Measurements from ENCODE around the gene EXOC8. TPM values are rescaled to one million over a fixed set of nuclear protein-coding genes. Genes with fewer than 3 reads are reported as not detected.

The EXOC8 gene
- total and polyA plus RNA-seq, 2 donors (not counting 1 experiment from before 2014, with no cell fraction given), result 10.0 to 32.6 TPM

DNA sequence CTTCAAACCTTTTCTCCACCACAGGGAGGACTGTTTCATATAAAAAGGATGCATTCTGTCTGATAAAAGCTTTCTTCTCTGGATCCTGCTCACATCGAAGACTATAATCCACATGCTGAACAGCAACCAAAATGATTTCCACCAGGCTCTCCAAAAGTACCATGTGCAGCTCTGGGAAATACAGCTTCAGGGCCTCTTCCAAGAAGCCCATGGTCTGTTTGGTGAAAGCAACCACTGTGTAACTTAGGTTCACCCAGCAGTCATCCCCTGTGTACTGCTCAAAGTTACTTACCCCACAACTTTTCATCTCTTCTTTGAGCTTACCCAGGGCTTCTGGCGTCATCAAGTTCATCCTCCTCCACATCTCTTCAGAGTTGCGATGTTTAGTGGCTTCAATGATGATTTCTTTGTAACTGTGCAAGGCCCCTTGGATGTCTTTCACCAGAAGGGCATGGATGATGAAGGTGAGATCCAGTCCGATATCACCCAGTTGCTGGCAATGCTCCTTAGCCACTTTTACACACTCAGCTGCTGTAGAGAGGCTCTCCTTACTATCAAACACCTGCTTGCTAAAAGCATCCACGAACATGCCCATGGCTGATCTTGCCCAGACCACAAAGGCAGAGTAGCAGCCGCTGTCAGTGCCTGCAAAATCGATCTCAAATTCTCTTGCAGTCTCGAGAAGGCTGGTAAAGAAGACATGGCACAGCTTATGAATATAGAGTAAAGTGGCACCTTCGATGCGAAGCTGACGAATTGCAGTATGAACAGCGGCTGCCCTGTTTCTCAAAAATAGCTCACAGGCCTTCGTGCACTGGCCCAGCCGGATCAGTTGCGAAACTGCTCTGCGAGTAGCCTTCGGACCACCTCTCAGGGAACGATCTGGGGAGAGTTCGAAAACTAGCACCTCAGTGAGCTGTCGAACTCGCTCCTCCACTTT lies 1.7 kb downstream of the EXOC8 start:
- Histone ChIP-seq H3K9me3 (ENCODE audit: control extremely low read depth in 1 of 3, control insufficient read depth in 2 of 3, insufficient read depth in 1 of 3, low read length in 2 of 3) (peaks cover 0 to 10% (median 0%) of the 10 kb centered on the region in 3 donors), H3K4me2 (replicated peaks; ENCODE audit: low read depth, low read length, poor library complexity, severe bottlenecking) (peak overlapping the region; percentile 88), H2AFZ (ENCODE audit: insufficient read depth, low read depth, low read length, poor library complexity, severe bottlenecking) (no peak overlapping the region), H3K36me3 (replicated peaks in 1 of 2; ENCODE audit: control extremely low read depth in 1 of 2, control insufficient read depth in 1 of 2, extremely low read depth in 1 of 2, insufficient read depth in 2 of 2, low read length in 1 of 2) (peaks cover 6% of the 10 kb centered on the region in 2 experiments), H3K27ac (ENCODE audit: low read length in 2 of 2) (no peak overlapping the region), H3K79me2 (ENCODE audit: control insufficient read depth, insufficient read depth, low read length) (peaks cover 79% of the 10 kb centered on the region), H3K9ac (ENCODE audit: low read length) (peak overlapping the region; percentile 99), H3K4me1 (ENCODE audit: control insufficient read depth in 2 of 2, insufficient read depth in 2 of 2, low read length in 2 of 2) (peaks cover 46 to 54% of the 10 kb centered on the region in 2 donors), H3K4me3 (ENCODE audit: control extremely low read depth in 1 of 5, extremely low read depth in 1 of 5, insufficient read depth in 1 of 5, low read depth in 2 of 5, low read length in 4 of 5) (peak overlapping the region; percentile 2 to 96 (median 92)), H3K27me3 (replicated peaks in 1 of 4; ENCODE audit: control extremely low read depth in 1 of 4, control insufficient read depth in 3 of 4, insufficient read depth in 4 of 4, low read length in 3 of 4) (no peaks in the 10 kb centered on the region), H4K20me1 (ENCODE audit: control insufficient read depth, insufficient read depth, low read length, poor library complexity, severe bottlenecking) (peaks cover 32% of the 10 kb centered on the region)
- POLR2A ChIA-PET, result no interaction called here
- Mint-ChIP-seq H3K4me3 (peak overlapping the region; percentile 99), H3K27ac (peak overlapping the region; percentile 15), H3K9me3 (ENCODE audit: insufficient read depth) (no peaks in the 10 kb centered on the region), H3K27me3 (peaks cover 3% of the 10 kb centered on the region), H3K4me1 (peaks cover 68% of the 10 kb centered on the region)
- CTCF ChIA-PET, result interaction anchor here (0.9 to 1.2 kb wide), 2 partner anchors 20 to 21 kb away, joined by 3 read pairs; no protein-coding TSS in a partner anchor
- intact Hi-C loops (cut with micrococcal nuclease), result no loop called here
- ATAC-seq (ENCODE audit: low read depth), result no peak
- WGBS (ENCODE audit: insufficient coverage), result 89% methylated on average over 16 of the region's 21 CpGs
- peak; percentile 11 for DNase-seq
- TF ChIP-seq CTCF (IDR thresholded peaks at IDR 0.05), result no peak
- TF ChIP-seq EZH2 (IDR thresholded peaks at IDR 0.05; ENCODE audit: borderline replicate concordance, insufficient read depth, low read depth, low read length, poor library complexity, severe bottlenecking), result no peak

DNA sequence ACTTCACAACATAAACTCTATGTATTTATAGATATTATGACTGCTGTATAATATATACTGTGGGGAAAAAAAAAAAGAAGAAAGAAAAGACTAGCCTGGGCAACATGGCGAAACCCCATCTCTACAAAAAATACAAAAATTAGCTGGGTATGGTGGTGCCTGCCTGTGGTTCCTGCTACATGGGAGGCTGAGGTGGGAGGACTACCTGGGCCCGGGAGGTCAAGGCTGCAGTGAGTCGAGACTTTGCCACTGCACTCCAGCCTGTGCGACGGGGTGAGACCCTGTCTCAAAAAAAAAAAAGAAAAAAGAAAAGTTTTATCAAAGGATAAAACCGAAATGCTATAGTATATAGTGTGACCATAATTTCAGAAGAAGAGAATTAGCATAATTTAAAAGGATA lies 2.7 kb downstream of the EXOC8 start:
- no peak for ATAC-seq (ENCODE audit: low read depth)
- Mint-ChIP-seq H3K27me3 (peaks cover 3% of the 10 kb centered on the region), H3K4me3 (peak overlapping the region; percentile 51), H3K4me1 (peaks cover 72% of the 10 kb centered on the region), H3K27ac (no peak overlapping the region), H3K9me3 (ENCODE audit: insufficient read depth) (no peaks in the 10 kb centered on the region)
- H3K9ac ChIP-seq (ENCODE audit: low read length), result peak overlapping the region; percentile 45
- no peak overlapping the region for H2AFZ ChIP-seq (ENCODE audit: insufficient read depth, low read depth, low read length, poor library complexity, severe bottlenecking)
- no peak for DNase-seq
- no peaks in the 10 kb centered on the region for H3K27me3 ChIP-seq (replicated peaks in 1 of 4; ENCODE audit: control extremely low read depth in 1 of 4, control insufficient read depth in 3 of 4, insufficient read depth in 4 of 4, low read length in 3 of 4)
- H3K4me3 ChIP-seq (ENCODE audit: control extremely low read depth in 1 of 5, extremely low read depth in 1 of 5, insufficient read depth in 1 of 5, low read depth in 2 of 5, low read length in 4 of 5), result peak overlapping the region in 1 of 5 experiments; percentile 25
- peak overlapping the region in 1 of 2 donors; percentile 37 for H3K27ac ChIP-seq (ENCODE audit: low read length in 2 of 2)
- H4K20me1 ChIP-seq (ENCODE audit: control insufficient read depth, insufficient read depth, low read length, poor library complexity, severe bottlenecking), result peaks cover 40% of the 10 kb centered on the region
- POLR2A ChIA-PET, result no interaction called here
- peaks cover 0 to 10% (median 0%) of the 10 kb centered on the region in 3 donors for H3K9me3 ChIP-seq (ENCODE audit: control extremely low read depth in 1 of 3, control insufficient read depth in 2 of 3, insufficient read depth in 1 of 3, low read length in 2 of 3)
- no CpG with 5 or more reads among the region's 6 CpGs for WGBS (ENCODE audit: insufficient coverage)
- H3K4me1 ChIP-seq (ENCODE audit: control insufficient read depth in 2 of 2, insufficient read depth in 2 of 2, low read length in 2 of 2), result peaks cover 46 to 54% of the 10 kb centered on the region in 2 donors
- TF ChIP-seq EZH2 (IDR thresholded peaks at IDR 0.05; ENCODE audit: borderline replicate concordance, insufficient read depth, low read depth, low read length, poor library complexity, severe bottlenecking) (no peak), CTCF (IDR thresholded peaks at IDR 0.05) (no peak)
- intact Hi-C loops (cut with micrococcal nuclease), result no loop called here
- CTCF ChIA-PET, result interaction anchor here (1.4 kb wide), 1 partner anchor 268 kb away, joined by 3 read pairs; no protein-coding TSS in a partner anchor
- H3K4me2 ChIP-seq (replicated peaks; ENCODE audit: low read depth, low read length, poor library complexity, severe bottlenecking), result peak overlapping the region; percentile 88
- H3K79me2 ChIP-seq (ENCODE audit: control insufficient read depth, insufficient read depth, low read length), result peaks cover 71% of the 10 kb centered on the region
- H3K36me3 ChIP-seq (replicated peaks in 1 of 2; ENCODE audit: control extremely low read depth in 1 of 2, control insufficient read depth in 1 of 2, extremely low read depth in 1 of 2, insufficient read depth in 2 of 2, low read length in 1 of 2), result peaks cover 6% of the 10 kb centered on the region in 2 experiments

Data from B cell (primary cell).